ENCODE measurements around the gene FTSJ3. TPM values are rescaled to one million over a fixed set of nuclear protein-coding genes. Genes with fewer than 3 reads are reported as not detected.

FTSJ3 gene
- total RNA-seq, 4 donors from 2014 or later = 37.8 to 64.7 (median 47.2) TPM

DNA sequence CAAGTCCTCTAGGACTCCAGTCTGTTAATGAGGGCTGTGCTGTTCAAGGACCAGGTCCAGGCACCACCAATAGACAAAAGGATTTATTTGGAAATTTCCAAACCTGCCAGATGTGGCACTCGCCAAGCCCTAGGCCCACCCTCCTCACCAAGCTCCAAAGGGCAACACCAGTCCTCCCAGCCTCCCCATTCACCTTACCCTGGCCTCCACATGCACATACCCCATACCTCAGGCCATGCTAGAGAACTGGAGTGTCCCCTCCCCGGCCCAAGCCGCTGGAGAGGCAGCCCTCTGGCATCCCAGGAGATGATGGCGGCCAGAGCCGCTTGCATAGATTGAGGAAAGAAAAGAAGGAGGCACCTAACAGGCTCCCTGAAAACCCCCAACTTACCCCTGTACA lies 4.6 kb upstream of the FTSJ3 start:
- Histone ChIP-seq H3K27ac (no peak overlapping the region), H3K4me3 (replicated peaks in 1 of 3) (no peak overlapping the region), H3K4me1 (peaks cover 8 to 25% of the 10 kb centered on the region in 2 donors), H3K36me3 (peaks cover 69 to 74% of the 10 kb centered on the region in 2 donors), H3K9me3 (no peaks in the 10 kb centered on the region), H3K27me3 (no peaks in the 10 kb centered on the region)
- intact Hi-C loops (cut with DNase I) = no loop called here
- no peak for DNase-seq
- WGBS, 2 donors = 86 to 88% methylated on average over 5 of the region's 5 CpGs
- TF ChIP-seq POLR2A (IDR thresholded peaks at IDR 0.05) = no peak
- TF ChIP-seq, protein P1, sequence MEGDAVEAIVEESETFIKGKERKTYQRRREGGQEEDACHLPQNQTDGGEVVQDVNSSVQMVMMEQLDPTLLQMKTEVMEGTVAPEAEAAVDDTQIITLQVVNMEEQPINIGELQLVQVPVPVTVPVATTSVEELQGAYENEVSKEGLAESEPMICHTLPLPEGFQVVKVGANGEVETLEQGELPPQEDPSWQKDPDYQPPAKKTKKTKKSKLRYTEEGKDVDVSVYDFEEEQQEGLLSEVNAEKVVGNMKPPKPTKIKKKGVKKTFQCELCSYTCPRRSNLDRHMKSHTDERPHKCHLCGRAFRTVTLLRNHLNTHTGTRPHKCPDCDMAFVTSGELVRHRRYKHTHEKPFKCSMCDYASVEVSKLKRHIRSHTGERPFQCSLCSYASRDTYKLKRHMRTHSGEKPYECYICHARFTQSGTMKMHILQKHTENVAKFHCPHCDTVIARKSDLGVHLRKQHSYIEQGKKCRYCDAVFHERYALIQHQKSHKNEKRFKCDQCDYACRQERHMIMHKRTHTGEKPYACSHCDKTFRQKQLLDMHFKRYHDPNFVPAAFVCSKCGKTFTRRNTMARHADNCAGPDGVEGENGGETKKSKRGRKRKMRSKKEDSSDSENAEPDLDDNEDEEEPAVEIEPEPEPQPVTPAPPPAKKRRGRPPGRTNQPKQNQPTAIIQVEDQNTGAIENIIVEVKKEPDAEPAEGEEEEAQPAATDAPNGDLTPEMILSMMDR (IDR thresholded peaks at IDR 0.05) = no peak

DNA sequence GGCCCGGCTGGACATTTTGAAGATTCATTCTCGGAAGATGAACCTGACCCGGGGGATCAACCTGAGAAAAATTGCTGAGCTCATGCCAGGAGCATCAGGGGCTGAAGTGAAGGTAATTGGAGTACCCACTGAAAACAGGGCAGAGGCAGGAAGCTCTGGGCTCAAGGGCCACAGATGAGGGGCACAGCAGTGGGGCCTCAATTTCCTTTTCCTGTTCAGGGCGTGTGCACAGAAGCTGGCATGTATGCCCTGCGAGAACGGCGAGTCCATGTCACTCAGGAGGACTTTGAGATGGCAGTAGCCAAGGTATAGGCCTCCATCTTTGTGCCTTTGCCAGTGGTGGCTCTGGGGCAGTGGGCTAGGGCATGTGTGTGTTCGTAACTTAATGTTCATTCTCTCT lies 4.0 kb upstream of the FTSJ3 start:
- no peak overlapping the region for H3K4me3 ChIP-seq (replicated peaks in 1 of 3)
- no peak overlapping the region for H3K27ac ChIP-seq
- H3K36me3 ChIP-seq = peaks cover 69 to 70% of the 10 kb centered on the region in 2 donors
- intact Hi-C loops (cut with DNase I) = no loop called here
- WGBS, 2 donors = 78 to 88% methylated on average over 8 of the region's 8 CpGs
- peaks cover 8 to 24% of the 10 kb centered on the region in 2 donors for H3K4me1 ChIP-seq
- no peaks in the 10 kb centered on the region for H3K27me3 ChIP-seq
- no peak for DNase-seq
- no peaks in the 10 kb centered on the region for H3K9me3 ChIP-seq
- no peak for TF ChIP-seq POLR2A (IDR thresholded peaks at IDR 0.05)
- TF ChIP-seq, protein P1 (IDR thresholded peaks at IDR 0.05) = no peak

DNA sequence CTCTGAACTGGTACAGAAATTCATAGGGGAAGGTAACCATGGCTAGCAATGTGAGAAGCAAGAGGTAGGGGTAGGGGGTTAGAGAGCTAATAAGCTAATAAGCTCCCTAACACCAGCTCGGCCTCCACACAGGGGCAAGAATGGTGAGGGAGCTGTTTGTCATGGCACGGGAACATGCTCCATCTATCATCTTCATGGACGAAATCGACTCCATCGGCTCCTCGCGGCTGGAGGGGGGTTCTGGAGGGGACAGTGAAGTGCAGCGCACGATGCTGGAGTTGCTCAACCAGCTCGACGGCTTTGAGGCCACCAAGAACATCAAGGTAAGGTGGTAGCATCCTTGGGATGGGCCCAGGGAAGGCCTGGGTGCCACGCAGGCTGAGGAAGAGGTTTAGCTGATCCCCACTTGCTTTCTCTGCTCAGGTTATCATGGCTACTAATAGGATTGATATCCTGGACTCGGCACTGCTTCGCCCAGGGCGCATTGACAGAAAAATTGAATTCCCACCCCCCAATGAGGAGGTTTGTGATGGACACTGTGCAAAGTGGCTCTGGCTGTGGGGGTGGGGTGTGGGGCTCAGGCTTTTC lies 3.5 kb upstream of the FTSJ3 start:
- WGBS, 2 donors = 87 to 88% methylated on average over 15 of the region's 15 CpGs
- Histone ChIP-seq H3K4me1 (peaks cover 13 to 27% of the 10 kb centered on the region in 2 donors), H3K36me3 (peaks cover 64 to 65% of the 10 kb centered on the region in 2 donors)

DNA sequence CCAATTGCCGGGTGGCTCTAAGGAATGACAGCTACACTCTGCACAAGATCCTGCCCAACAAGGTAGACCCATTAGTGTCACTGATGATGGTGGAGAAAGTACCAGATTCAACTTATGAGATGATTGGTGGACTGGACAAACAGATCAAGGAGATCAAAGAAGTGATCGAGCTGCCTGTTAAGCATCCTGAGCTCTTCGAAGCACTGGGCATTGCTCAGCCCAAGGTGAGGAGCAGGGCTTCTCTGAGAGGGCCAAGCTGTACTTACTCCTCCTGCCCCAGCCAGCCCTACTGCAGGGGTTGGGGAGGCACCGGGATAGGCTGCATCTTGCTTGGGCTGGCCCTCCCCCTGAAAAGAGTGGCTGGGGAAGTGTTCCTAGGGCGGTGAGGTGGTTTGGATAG lies 2.8 kb upstream of the FTSJ3 start:
- H3K36me3 ChIP-seq = peaks cover 58 to 60% of the 10 kb centered on the region in 2 donors
- intact Hi-C loops (cut with DNase I) = no loop called here

More for the DNA sequence above, 3.5 kb upstream of the FTSJ3 start:
- H3K27me3 ChIP-seq = no peaks in the 10 kb centered on the region
- H3K27ac ChIP-seq = no peak overlapping the region
- TF ChIP-seq, protein P1 (IDR thresholded peaks at IDR 0.05) = no peak
- no peak for TF ChIP-seq POLR2A (IDR thresholded peaks at IDR 0.05)
- no peak overlapping the region for H3K4me3 ChIP-seq (replicated peaks in 1 of 3)
- no peaks in the 10 kb centered on the region for H3K9me3 ChIP-seq
- intact Hi-C loops (cut with DNase I) = no loop called here
- DNase-seq = no peak

DNA sequence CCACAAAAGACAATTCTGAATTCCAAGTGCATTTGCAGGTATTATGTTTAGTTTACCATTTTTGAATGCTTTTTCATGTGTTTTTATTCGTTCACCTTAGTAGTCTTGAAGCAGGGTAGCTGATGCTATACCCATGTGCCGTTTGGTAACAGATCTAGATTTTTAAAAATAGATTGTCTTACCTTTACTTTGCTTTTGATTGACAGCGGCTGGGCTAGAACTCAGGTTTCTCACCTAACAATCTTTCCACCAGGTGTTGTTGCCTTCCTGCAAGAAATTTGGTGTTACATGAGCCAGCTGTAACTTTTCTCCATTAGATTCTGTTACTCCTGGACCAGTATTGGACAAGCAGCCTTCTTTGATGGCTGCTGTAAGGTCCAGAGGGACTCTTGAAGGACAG lies 1.5 kb upstream of the FTSJ3 start:
- DNase-seq = no peak
- Histone ChIP-seq H3K9me3 (no peaks in the 10 kb centered on the region), H3K4me1 (peaks cover 9 to 21% of the 10 kb centered on the region in 2 donors), H3K27me3 (no peaks in the 10 kb centered on the region), H3K4me3 (replicated peaks in 1 of 3) (no peak overlapping the region), H3K36me3 (peaks cover 58 to 59% of the 10 kb centered on the region in 2 donors), H3K27ac (no peak overlapping the region)
- no peak for TF ChIP-seq POLR2A (IDR thresholded peaks at IDR 0.05)
- TF ChIP-seq, protein P1 (IDR thresholded peaks at IDR 0.05) = no peak
- intact Hi-C loops (cut with DNase I) = loop anchor here (10.0 kb wide), 1 partner anchor 214 kb away; no protein-coding TSS in a partner anchor
- 91 to 95% methylated on average over 3 of the region's 3 CpGs for WGBS, 2 donors

More for the DNA sequence above, 2.8 kb upstream of the FTSJ3 start:
- no peak overlapping the region for H3K27ac ChIP-seq
- DNase-seq = no peak
- no peak for TF ChIP-seq POLR2A (IDR thresholded peaks at IDR 0.05)
- TF ChIP-seq, protein P1 (IDR thresholded peaks at IDR 0.05) = no peak
- peaks cover 14 to 29% of the 10 kb centered on the region in 2 donors for H3K4me1 ChIP-seq
- H3K27me3 ChIP-seq = no peaks in the 10 kb centered on the region
- WGBS, 2 donors = 92 to 94% methylated on average over 5 of the region's 5 CpGs
- H3K4me3 ChIP-seq (replicated peaks in 1 of 3) = no peak overlapping the region
- no peaks in the 10 kb centered on the region for H3K9me3 ChIP-seq
